ENCODE data around the gene MINK1.

Gene MINK1

DNA sequence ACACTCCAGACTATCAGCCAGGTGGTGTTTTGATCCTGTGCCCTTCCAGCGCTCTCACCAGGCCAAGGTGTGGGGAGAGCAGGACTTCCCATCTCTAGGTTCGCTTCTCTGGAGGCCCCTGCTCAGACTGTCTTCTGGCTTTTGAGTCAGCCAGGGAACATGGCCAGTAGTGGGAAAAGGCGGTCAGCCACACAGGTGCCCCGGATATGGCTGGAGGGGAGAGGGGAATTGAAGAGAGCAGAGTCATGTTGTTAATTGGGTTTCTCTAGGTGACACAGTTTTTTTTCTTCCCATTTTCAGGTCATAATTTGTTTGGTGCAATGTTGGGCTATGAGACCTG lies 1.5 kb downstream of the MINK1 start:
- Mint-ChIP-seq H3K27ac (peak overlapping the region; percentile 49), H3K9me3 (no peaks in the 10 kb centered on the region), H3K4me3 (peak overlapping the region; percentile 91), H3K4me1 (peaks cover 41% of the 10 kb centered on the region), H3K27me3 (no peaks in the 10 kb centered on the region), H3K36me3 (peaks cover 3% of the 10 kb centered on the region)

DNA sequence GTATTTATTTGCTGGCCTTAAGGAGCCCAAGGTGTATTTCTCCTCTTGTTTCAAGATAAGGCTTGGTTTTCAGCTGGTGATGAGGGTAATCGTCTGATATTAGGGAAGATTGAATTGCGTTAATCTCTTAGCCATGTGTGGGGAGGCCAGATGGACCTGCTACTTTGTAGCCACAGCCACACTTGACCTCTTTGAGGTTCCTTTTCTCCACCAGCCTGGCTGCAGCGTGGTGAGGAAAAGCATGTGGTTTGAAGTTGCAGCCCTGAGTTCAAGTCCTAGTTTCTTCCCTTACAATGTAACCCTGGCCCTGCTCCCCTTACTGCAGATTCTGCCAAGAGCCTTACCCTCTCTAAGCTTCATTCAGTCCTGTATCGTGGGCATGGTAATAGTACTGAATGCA lies 3.1 kb downstream of the MINK1 start:
- H3K4me3 Mint-ChIP-seq: no peak overlapping the region
- no peaks in the 10 kb centered on the region for H3K27me3 Mint-ChIP-seq
- no peaks in the 10 kb centered on the region for H3K9me3 Mint-ChIP-seq
- H3K36me3 Mint-ChIP-seq: peaks cover 8% of the 10 kb centered on the region
- H3K4me1 Mint-ChIP-seq: peaks cover 56% of the 10 kb centered on the region
- no peak overlapping the region for H3K27ac Mint-ChIP-seq

DNA sequence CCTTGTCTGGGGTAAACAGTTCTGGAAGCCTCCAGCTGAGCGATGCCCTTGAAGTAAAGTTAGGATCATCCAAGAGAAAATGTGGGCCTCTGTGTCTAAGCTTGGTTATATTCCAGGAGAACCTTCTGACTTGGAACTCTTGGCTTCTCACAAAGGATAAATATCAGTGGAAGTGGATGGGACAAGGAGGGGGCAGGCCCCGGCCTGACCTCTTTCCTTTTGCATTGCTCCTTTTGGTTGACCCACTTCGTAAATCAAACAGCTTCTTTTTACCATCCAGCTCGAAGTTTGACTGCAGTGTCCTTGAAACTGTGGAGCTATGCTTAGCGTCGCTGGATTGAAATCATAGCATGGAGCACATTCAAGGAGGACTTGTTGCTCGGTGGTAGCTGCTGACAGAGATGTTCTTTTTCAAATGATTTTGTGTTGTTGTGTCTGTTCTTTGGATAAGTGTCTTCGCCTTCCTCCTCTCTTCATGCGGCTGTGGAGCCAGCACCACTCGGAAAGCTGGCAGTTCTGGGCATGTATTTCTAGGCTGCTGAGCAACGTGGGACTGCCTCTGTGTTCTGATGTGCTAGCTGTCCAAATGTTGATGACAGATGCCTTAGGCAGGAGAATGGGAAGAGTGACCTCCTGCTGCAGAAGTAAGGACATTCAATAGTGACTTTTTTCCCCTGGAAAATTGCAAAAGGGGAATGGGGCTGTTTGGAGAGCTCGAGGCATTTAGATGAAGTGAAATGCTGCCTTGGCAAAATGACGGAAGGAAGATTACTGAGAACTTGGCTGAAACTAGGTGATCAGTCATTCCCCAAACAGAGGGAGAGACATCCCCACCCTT lies 4.5 kb downstream of the MINK1 start:
- Mint-ChIP-seq H3K36me3 (peaks cover 8% of the 10 kb centered on the region), H3K4me1 (peaks cover 66% of the 10 kb centered on the region), H3K27ac (no peak overlapping the region), H3K9me3 (no peaks in the 10 kb centered on the region), H3K27me3 (no peaks in the 10 kb centered on the region), H3K4me3 (no peak overlapping the region)

DNA sequence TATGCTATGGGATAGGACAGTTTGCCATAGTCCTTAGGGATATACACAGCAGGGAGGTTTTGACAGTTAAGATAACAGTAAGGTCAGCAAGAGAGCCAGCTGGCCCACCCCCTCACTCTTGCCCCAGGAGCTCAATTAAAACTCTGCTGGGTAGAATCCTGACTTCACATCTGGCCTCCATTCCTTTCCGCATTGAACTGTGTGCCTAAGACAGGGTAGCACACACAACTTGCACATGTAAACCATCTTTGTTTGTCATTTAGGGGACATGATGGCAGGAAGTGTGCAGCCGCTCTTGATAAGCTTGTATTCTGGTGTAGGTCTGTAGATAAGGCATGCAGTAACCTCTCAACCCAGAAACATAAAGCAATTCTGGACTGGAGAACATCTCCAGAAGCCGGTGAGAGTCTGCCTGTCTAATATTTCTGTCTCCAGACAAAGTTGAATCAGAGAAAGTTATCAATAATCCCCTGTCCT lies 5.2 kb downstream of the MINK1 start:
- Mint-ChIP-seq H3K4me1 (peaks cover 69% of the 10 kb centered on the region), H3K36me3 (peaks cover 8% of the 10 kb centered on the region), H3K4me3 (no peak overlapping the region), H3K27ac (no peak overlapping the region), H3K9me3 (no peaks in the 10 kb centered on the region), H3K27me3 (no peaks in the 10 kb centered on the region)

DNA sequence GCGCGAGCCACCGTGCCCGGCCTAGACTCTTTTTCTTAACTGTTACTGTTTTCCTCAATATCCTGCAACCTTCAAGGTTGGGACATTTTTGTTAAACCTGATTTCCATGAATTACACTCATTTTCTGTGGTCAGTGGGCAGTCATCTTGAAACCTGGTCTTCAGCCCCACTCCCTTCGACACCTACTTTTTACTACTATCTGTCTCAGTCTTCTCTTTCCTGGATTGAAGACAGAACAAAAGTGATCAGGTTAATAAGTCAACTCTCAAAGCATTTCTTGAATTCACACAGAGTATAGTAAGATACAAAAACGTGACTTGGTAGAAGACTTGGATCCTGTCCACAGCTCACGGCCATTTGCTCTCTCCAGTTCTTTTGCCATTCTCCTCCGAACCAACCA lies 6.1 kb downstream of the MINK1 start:
- Mint-ChIP-seq H3K4me1 (peaks cover 65% of the 10 kb centered on the region), H3K9me3 (no peaks in the 10 kb centered on the region), H3K27me3 (no peaks in the 10 kb centered on the region), H3K36me3 (peaks cover 8% of the 10 kb centered on the region), H3K4me3 (no peak overlapping the region), H3K27ac (no peak overlapping the region)

DNA sequence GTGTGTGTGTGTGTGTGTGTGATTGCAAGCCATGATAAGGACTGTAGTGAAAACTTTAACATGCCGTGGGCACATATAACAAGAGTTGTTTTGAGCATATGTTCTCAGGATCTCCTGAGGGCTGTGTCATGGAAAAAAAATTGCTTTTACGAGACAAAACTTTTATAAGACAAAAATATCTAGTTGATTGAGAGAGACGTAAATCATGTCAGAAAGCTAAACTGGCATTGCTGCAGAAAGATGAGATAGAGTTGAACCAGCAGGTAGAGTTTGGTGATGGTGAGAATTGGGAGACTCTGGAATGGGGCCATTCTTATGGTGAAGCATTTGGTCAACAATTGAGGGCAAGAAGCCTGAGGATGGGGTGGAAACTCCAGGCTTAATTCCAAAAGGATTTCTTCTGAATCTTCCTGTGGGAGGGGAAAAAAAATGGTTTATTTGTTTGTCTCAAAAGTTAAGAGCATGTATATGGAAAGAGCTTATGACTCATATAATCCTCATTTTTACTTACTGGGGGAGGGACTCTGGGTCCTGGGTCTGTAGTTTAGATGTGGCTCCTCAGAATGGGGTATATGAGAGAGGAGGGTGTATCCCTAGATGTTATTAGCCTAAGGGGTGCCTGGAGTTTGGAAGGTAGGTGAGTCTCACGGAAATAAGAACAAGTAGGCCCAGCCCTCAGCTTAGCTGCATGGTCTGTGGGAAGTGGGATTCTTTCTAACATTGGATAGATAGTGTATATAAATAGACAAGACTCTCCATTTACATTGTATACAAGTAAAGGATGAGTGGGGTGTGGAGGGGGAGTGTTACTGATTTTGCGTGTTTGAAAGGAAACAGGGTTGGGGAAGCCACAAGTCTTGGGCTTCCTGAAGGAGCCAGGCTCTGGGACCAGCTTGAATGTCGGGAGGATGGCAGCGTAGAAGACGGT lies 7.1 kb downstream of the MINK1 start:
- no peaks in the 10 kb centered on the region for H3K27me3 Mint-ChIP-seq
- H3K4me3 Mint-ChIP-seq: no peak overlapping the region
- peak overlapping the region; percentile 69 for H3K27ac Mint-ChIP-seq
- H3K9me3 Mint-ChIP-seq: no peaks in the 10 kb centered on the region
- peaks cover 8% of the 10 kb centered on the region for H3K36me3 Mint-ChIP-seq
- peaks cover 58% of the 10 kb centered on the region for H3K4me1 Mint-ChIP-seq

DNA sequence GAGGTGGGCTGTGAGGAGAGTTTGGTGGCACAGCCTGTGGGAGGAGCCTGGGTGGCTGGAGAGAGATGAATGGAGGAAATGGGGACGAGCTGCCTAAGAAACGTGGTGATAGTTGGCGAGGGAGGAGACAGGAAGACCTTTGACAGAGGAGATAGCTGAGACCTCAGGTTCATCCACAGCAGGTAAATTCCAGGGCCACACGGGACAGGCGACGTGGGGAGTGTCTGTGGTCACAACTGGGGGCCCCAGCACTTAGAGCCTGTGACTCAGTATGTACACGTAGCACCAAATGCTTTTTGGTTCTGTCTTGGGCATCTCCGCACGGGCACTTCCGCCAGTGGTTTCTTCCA lies 7.7 kb downstream of the MINK1 start:
- Mint-ChIP-seq H3K36me3 (peaks cover 8% of the 10 kb centered on the region), H3K4me1 (peaks cover 54% of the 10 kb centered on the region), H3K4me3 (no peak overlapping the region), H3K9me3 (no peaks in the 10 kb centered on the region), H3K27ac (peak overlapping the region; percentile 69), H3K27me3 (no peaks in the 10 kb centered on the region)

DNA sequence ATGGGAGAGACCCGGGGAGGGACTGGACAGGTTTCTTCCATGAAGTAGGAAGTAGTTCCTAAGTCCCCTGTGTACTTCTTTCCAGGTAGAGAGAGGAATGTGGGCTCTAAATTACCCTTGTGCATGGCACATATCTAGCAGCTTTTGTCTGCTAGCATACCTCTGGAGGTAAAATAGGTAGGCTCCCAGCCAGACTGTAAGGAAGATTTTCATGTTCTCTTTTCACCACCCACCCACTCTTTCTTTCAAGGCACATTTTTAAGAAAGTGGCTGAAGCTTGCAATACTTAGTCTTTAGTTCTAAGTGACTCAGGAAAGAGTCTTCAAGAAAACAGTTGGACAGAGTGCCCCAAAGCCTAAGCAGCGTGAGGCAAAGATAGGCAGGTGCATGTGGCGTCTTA lies 9.2 kb downstream of the MINK1 start:
- no peak overlapping the region for H3K27ac Mint-ChIP-seq
- H3K27me3 Mint-ChIP-seq: no peaks in the 10 kb centered on the region
- no peaks in the 10 kb centered on the region for H3K9me3 Mint-ChIP-seq
- H3K36me3 Mint-ChIP-seq: peaks cover 8% of the 10 kb centered on the region
- H3K4me3 Mint-ChIP-seq: no peak overlapping the region
- peaks cover 47% of the 10 kb centered on the region for H3K4me1 Mint-ChIP-seq

DNA sequence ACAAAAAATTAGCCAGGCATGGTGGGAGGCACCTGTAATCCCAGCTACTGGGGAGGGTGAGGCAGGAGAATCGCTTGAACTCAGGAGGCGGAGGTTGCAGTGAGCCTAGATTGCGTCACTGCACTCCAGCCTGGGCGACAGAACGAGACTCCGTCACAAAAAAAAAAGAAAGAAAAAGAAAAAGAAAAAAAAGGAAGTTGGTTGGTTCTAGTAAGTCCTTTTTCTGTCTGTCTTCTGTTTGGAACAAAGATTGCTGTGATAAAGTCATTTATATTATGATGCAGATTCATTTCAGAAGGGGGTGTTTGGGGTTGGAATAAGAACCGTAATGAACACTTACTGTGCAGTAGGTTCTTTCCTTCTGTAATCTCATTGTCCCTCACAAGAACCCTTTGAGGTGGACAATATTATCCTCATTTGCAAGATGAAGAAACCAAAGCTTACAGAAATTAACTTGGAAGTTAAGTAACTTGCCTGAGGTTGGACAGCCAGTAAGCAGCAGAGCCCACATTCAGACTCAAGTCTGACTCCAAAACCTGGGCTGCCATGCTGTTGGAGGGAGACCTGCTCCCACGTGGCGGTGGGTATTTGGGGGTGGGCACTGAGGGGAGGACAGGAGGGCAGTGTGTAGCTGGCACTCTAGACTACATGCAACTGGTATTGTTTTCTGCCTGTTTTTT lies 10.3 kb downstream of the MINK1 start:
- H3K27ac Mint-ChIP-seq: no peak overlapping the region
- no peak overlapping the region for H3K4me3 Mint-ChIP-seq
- H3K27me3 Mint-ChIP-seq: no peaks in the 10 kb centered on the region
- H3K4me1 Mint-ChIP-seq: peaks cover 46% of the 10 kb centered on the region
- H3K36me3 Mint-ChIP-seq: peaks cover 8% of the 10 kb centered on the region
- H3K9me3 Mint-ChIP-seq: no peaks in the 10 kb centered on the region

DNA sequence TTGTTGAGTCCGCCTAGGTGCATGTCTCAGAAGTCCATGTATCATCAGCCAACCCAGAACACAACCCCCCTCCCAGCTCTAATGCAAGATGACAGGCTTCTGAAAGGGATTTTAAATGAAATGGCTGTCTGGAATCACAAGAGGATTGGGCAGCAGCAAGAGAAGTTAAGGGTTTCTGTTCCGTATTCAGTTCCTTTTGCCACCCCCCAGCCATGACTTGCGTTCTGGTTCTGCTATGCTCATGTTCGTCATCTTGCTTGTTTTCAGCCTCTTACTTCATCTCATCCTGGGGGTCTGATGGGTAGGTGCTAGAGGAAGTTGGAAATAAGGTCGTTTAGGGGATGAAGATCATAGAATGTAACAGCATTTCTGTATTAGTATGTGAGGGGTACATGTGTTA lies 12.0 kb downstream of the MINK1 start:
- Mint-ChIP-seq H3K27ac (no peak overlapping the region), H3K4me1 (peaks cover 46% of the 10 kb centered on the region), H3K27me3 (no peaks in the 10 kb centered on the region), H3K9me3 (no peaks in the 10 kb centered on the region), H3K36me3 (peaks cover 4% of the 10 kb centered on the region), H3K4me3 (no peak overlapping the region)

DNA sequence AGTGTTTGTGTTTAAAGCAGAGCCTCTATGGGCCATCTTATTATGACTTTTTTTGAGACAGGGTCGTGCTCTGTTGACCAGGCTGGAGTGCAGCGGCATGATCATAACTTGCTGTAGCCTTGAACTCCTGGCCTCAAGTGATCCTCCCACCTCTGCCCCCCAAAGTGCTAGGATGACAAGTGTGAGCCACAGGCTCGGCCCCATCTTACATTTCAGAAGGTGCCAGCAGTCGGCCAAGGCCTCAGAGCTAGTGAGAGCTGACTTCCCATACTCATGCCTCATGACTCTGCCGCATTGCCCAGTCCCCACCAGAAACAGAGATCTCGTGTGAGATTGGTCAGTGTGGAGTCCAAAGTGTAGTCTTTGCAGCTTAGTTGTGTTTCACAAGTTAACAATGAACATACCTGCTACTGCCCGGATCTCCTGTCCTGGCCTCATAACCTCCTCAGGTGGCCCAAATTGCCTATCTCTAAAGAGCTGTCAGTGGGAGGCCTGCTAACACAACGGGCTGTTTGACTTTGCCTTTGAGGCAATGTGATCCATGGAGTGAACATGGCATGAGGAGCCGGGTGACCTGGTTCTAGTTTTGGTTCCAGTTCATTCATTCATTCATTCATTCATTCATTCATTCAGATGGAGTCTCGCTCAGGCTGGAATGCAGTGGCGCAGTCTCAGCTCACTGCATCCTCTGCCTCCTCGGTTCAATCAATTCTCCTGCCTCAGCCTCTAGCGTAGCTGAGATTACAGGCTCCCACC lies 13.7 kb downstream of the MINK1 start:
- H3K4me1 Mint-ChIP-seq: peaks cover 35% of the 10 kb centered on the region
- no peaks in the 10 kb centered on the region for H3K36me3 Mint-ChIP-seq
- no peak overlapping the region for H3K4me3 Mint-ChIP-seq
- H3K27me3 Mint-ChIP-seq: no peaks in the 10 kb centered on the region
- no peak overlapping the region for H3K27ac Mint-ChIP-seq
- H3K9me3 Mint-ChIP-seq: no peaks in the 10 kb centered on the region

DNA sequence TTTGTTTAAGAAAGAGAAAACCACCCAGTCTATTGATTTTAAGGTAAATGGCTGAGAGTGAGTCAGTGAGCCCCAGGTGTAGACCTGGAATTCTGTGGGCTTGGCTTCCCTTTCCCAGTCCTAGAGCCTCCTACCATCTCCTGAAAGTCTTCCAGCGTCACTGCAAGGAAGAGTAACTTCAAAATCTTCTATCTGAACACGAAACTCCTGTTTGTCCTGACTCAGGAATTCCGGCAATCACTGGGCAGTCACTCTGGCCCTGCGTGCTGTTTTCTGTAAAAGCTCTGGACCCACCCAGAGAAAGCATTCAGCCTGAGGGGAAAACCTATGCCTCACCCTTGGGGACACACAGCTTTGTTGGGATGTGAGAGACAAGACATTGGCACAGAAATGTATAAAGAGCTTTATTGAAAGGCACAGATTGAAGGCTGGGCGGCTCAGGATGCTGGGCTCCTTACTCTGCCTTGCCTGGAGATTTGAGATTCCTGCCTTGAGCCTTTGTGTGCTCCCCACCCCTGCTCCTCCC lies 15.9 kb downstream of the MINK1 start:
- Mint-ChIP-seq H3K9me3 (peaks cover 5% of the 10 kb centered on the region), H3K27ac (no peak overlapping the region), H3K36me3 (peaks cover 4% of the 10 kb centered on the region), H3K4me3 (no peak overlapping the region), H3K4me1 (peaks cover 36% of the 10 kb centered on the region), H3K27me3 (no peaks in the 10 kb centered on the region)

DNA sequence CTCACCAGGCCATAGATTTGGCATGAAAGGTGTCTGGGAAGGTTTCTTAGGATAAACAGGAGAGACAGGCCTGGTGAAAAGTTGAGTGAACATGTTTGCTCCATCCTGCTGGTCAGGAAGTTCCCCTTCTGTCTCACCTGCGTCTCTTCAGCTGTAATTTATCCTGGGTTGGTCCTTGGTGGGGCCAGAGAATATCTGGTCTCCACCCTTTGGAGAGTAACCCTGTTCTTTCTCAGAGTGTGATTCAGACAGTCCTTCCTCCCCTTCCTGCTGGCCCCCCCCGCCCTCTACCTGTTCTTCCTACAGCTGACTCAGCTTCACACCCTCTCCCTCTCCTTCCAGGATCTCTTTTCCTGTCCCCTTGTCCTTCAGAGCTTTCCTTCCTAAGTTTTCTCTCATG lies 17.1 kb downstream of the MINK1 start:
- no peak overlapping the region for H3K27ac Mint-ChIP-seq
- H3K9me3 Mint-ChIP-seq: peaks cover 5% of the 10 kb centered on the region
- H3K4me3 Mint-ChIP-seq: no peak overlapping the region
- H3K36me3 Mint-ChIP-seq: peaks cover 8% of the 10 kb centered on the region
- H3K27me3 Mint-ChIP-seq: no peaks in the 10 kb centered on the region
- peaks cover 37% of the 10 kb centered on the region for H3K4me1 Mint-ChIP-seq

DNA sequence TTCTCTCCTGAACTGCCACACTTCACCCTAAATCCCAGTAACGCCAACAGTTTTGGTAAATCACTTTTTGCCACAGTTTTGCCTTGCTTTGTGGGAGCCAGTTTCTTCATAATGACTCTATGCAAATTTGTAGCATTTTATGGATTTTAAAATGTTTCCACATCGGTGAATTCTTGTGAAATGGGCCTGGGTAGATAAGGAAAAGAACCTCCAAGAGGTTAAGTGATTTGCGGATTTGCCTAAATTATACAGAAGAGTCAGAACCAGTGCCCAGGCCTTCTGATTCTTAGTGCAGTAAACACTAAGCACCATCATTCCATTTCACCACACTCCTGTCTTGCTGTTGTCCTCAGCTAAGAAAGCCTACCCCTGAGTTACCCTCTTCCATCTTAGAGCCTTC lies 17.9 kb downstream of the MINK1 start:
- H3K36me3 Mint-ChIP-seq: peaks cover 8% of the 10 kb centered on the region
- H3K4me1 Mint-ChIP-seq: peaks cover 37% of the 10 kb centered on the region
- no peak overlapping the region for H3K4me3 Mint-ChIP-seq
- H3K9me3 Mint-ChIP-seq: peaks cover 5% of the 10 kb centered on the region
- H3K27ac Mint-ChIP-seq: no peak overlapping the region
- no peaks in the 10 kb centered on the region for H3K27me3 Mint-ChIP-seq
